Measurements from ENCODE around the gene EIF4EBP3.

- TF ChIP-seq, protein P1, sequence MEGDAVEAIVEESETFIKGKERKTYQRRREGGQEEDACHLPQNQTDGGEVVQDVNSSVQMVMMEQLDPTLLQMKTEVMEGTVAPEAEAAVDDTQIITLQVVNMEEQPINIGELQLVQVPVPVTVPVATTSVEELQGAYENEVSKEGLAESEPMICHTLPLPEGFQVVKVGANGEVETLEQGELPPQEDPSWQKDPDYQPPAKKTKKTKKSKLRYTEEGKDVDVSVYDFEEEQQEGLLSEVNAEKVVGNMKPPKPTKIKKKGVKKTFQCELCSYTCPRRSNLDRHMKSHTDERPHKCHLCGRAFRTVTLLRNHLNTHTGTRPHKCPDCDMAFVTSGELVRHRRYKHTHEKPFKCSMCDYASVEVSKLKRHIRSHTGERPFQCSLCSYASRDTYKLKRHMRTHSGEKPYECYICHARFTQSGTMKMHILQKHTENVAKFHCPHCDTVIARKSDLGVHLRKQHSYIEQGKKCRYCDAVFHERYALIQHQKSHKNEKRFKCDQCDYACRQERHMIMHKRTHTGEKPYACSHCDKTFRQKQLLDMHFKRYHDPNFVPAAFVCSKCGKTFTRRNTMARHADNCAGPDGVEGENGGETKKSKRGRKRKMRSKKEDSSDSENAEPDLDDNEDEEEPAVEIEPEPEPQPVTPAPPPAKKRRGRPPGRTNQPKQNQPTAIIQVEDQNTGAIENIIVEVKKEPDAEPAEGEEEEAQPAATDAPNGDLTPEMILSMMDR (IDR thresholded peaks at IDR 0.05; ENCODE audit: insufficient read depth, low read length) = no peak
- TF ChIP-seq REST (IDR thresholded peaks at IDR 0.05; ENCODE audit: insufficient replicate concordance, low read depth) = no peak
- no peak for TF ChIP-seq POLR2AphosphoS5 (IDR thresholded peaks at IDR 0.05; ENCODE audit: low read depth)
- no peak for TF ChIP-seq GABPA (IDR thresholded peaks at IDR 0.05; ENCODE audit: low read depth)
Measured at GRCh38 chr5:140576776-140577201, 29.3 kb downstream of the EIF4EBP3 start.
